GM20431 (cell line): Measurements from ENCODE around the gene FAAH2.
"Not testable (repeated sequence)": the region's sequence is repeated elsewhere in the genome, so short reads cannot be mapped to it uniquely, and the experiment has no call there.

Source experiments
- in situ Hi-C: fragments of 300-500 bp; cut with MseI, MboI; formaldehyde crosslinking; loops from one replicate; pipeline ENCODE4 v1.15.0; 2020; ENCODE audit warnings: low sequenced_read_pairs; ENCODE audit not compliant: unreplicated experiment

Gene FAAH2

DNA sequence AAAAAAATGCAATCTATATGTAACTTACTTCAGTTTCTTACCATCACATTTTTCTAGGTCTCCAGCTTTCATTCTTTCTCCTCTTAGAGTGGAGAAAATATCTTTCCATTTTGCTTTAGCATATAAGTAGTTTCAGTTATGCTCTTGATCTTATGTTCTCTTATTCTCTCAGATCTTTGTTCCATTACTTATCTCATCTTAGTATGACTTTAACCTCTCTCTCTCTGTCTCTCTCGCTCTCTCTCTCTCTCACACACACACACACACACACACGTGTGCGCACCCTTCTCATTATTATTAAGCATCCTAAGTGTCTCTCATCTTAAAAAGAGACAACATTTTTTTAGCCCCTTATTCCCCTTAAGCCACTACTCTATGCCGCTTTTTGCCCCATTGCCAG lies 92.8 kb downstream of the FAAH2 start:
- in situ Hi-C loops: no loop called here

DNA sequence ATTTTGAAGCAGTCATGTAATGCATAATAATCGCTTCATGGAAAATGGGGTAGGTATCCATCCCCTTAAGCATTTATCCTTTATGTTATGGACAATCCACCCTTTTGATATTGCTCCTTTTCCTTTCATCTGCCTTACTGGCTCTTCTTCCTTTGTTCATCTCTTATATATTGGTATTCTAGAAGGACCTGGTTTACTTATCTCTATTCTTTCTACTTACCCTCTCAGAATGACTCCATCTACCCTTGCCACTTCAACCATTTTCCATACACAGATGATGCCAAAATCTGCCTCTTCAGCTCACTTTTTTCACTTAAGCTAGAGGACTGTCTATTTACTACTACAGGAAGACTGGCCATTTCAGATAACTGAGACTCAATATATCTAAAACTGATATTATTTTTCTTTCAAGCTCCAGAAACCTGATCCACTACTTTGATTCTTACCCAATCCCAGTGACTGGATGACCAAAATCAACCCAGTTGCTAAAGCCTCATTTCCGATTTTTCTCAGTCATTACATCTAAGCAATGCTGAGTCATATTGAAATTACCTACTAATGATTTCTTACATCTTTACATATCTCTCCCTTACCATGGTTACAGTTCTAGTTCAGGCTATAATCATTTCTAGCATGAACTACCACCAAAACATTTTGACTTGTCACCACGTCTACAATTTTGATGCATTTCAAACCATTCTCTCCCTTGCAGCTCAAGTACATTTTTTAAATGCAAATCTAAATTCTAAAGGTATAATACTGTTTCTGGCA lies 93.7 kb downstream of the FAAH2 start:
- in situ Hi-C loops: no loop called here

DNA sequence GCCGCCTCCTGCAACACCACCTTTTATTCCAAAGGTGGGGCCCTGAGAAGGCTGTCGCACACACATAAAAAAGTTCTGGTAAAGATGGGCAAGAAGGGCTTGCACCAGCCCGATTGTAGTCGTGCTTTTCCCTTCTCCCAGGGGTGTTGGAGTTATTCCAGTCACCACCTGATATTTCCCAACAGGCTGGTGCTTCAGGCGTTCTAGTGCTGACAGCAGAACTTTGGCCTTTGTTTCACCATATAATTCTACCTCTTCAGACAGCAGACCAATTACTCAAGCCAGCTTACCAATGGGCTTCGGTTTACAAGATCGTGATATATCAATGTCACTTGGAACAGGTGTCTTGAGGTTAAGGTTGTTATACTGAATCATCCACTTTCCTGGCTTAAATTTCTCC lies 107.7 kb downstream of the FAAH2 start:
- in situ Hi-C loops: not testable (repeated sequence)

DNA sequence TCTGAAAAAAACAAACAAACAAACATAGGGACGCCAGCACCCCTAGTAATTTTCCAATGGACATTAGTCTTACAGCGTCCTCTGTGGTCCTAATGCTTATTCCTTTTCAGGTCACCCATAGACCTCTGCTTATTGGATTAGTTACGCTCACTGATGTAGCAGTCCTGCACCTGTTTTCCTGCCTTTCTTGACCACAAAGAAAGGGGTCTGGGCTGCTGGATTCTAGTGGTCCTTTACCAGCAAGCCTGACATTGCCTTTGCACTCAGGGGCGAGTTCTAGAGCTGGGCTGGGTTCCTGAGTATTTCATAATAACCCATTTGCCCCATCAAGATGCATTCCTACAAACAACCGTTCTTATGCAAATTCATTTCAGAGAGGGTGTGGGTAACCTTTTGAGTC lies 116.7 kb downstream of the FAAH2 start:
- in situ Hi-C loops: loop anchor here (25.0 kb wide), 1 partner anchor 91 kb away; no protein-coding TSS in a partner anchor

DNA sequence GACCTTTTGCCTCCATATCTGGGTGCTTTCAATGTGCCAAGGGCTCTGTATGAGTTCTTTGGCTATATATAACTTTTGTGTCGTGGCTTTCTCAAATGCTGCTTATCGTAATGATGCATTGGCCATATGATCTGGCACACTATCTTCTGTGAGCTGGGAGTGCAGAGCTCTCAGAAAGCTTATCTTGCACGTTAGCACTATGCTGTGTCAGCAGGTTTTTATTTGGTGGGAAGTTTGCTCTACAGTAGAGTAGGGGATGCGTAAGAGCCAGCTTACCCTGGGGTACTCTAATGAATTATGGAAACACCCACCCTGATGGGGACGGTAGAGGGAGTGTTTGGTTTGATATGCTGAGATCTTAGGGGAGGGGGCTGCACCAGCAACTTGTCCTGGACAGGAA lies 119.6 kb downstream of the FAAH2 start:
- in situ Hi-C loops: loop anchor here (25.0 kb wide), 1 partner anchor 94 kb away; no protein-coding TSS in a partner anchor

DNA sequence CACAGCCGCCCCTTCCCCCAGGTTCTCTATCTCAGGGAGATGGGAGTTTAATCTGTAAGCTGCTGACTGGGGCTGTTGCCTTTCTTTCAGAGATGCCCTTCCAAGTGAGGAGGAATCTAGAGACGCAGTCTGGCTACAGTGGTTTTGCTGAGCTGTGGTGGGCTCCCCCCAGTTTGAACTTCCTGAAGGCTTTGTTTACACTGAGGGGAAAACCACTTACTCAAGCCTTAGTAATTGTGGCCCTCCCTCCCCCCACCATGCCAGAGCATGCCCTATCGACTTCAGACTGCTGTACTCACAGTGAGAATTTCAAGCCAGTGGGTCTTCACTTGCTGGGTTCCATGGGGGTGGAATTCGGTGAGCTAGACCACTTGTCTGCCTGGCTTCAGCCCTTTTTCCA lies 131.3 kb downstream of the FAAH2 start:
- in situ Hi-C loops: loop anchor here (25.0 kb wide), 1 partner anchor 106 kb away; no protein-coding TSS in a partner anchor

DNA sequence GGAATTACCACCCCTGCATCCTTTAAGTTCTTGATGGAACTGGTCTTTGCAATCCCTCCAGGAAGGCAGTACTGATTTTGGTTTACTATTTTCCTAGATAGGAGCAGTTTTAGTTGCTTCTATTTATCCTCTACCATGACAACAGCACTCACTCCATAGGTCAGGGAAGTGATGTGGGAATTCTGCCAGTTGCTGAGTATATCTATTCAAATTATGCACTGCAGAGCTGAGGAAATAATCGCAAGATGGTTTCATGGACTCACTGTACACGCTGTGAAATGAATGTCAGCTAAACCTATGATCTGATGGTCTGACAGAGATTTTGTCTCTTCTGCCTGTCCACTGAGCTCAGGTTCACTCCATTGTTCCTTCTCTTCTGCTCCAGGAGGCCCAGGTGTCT lies 135.8 kb downstream of the FAAH2 start:
- in situ Hi-C loops: loop anchor here (25.0 kb wide), 1 partner anchor 110 kb away; no protein-coding TSS in a partner anchor

DNA sequence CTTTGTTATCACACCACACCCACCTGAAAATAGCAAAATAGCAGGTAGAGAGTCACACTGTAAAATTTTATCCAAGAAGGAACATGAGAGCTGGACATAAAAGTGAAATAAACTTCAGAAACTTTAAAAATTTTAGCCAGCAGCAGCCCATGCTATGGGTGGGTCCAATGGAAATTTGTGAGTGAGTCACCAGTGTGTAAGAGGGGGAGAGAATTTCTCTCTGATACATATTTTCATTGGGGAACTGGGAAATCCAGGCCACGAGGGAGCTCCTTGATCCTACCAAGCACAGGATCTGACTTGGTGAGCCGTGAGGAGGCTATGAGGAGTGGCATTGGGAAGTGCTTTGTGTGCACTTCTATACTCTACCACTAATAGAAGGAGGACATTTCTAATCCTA lies 136.3 kb downstream of the FAAH2 start:
- in situ Hi-C loops: loop anchor here (25.0 kb wide), 1 partner anchor 110 kb away; no protein-coding TSS in a partner anchor

DNA sequence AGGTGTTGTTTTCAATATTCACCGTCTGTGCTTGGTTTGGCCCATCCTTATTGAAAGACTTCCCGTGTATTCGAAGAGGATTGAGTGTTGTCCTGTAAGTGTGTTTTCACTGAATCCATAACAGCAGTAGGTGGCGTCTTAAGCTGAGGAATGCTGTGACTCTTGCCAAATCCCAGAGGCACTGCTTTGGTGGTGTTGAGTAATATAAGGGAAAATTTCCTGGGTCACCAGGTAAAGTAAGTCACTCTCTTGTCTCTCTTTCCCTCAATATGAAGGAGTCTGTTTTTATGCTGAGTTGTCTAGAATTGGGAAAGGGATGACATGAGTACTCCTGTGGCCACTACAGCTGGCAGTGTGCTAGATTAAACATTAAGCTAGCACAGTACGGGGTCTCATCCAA lies 158.6 kb downstream of the FAAH2 start:
- in situ Hi-C loops: no loop called here

DNA sequence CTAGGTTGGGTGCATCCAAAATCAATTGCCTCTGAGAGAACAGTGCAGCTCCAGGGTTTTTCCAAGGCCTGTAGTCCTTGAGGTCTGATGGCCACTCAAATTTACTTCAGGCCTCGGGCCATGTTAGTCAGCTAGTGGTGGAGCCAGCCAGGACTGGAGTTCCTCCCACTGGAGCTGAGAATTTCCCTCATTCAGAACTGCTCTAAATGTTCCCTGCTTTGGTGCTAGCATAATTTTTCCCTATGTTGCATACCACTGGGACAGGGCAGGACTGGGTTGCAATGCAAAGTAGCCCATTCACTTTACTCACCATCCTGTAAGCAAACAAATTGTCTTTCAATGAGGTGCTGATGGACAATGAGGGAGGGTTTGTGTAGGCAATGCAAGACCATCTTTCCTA lies 159.3 kb downstream of the FAAH2 start:
- in situ Hi-C loops: no loop called here

DNA sequence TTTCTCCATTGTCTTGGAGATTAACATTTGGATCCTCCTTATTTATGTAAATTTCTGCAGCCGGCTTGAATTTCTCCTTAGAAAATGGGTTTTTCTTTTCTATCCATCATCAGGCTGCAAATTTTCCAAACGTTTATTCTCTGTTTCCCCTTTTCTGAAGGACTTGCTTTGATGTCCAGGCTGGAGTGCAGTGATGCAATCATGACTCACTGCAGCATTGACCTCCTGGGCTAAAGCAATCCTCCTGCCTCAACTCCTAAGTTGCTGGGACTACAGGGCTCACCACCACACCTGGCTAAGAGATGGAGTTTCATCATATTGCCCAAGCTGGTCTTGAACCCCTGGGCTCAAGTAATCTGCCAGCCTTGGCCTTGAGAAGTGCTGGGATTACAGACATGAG lies 161.3 kb downstream of the FAAH2 start:
- in situ Hi-C loops: no loop called here

DNA sequence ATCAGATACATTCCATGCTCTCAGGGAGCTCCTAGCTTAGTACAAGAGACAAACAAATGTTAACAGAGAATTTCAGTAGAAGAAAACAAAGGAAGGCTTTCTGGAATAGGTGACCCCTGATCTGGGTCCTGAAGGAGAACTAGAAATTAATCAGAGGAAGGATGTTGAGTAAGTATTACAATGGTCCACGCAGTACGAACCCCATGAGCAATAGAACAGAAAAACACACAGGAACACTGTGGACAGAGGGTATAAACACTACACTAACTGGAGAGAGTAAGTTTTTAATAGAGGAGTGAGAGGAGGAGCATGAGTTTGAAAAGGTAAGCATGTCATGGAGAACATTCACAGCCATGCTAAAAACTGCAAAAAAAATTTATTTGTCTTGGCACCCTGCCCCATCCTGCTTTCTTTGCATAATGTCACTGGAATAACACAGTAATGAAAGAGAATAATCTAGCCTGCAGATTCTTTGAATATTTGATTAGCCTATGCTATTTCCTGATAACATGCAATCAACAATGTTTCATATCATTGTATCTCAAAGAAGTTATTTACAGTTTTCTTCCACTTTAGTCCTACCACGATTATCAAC lies 165.0 kb downstream of the FAAH2 start:
- in situ Hi-C loops: no loop called here

DNA sequence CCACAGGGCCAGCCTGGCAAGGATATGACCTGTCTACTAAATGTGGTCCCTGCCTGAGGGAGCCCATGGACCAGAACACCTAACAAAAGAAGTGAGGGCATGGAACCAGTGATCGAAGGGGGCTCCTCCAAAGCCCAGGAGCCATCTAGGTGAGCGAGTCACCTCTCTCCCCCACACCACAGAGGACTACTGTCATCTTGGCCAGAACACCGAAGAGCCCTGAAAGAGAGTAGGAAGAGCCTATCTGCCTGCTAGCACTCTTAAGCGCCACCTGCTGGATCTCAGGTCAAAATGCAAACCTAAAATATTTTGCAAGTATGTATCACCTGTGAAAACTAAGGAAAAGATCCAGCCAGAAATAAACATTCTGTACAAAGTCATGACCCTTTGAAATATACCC lies 167.4 kb downstream of the FAAH2 start:
- in situ Hi-C loops: no loop called here

DNA sequence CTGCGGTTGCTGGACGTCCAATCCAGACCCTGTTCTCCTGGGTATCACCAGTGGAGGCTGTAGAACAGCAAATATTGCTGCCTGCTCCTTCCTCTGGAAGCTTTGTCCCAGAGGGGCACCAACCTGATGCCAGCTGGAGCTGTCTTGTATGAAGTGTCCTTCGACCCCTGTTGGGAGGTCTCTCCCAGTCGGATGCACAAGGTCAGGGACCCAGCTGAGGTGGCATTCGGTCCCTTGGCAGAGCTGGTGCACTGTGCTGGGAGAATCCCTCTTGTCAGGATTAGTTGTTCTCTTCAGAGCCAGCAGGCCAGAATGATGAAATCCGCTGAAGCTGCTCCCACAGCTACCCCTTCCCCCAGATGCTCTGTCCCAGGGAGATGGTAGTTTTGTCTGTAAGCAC lies 195.0 kb downstream of the FAAH2 start:
- in situ Hi-C loops: no loop called here

DNA sequence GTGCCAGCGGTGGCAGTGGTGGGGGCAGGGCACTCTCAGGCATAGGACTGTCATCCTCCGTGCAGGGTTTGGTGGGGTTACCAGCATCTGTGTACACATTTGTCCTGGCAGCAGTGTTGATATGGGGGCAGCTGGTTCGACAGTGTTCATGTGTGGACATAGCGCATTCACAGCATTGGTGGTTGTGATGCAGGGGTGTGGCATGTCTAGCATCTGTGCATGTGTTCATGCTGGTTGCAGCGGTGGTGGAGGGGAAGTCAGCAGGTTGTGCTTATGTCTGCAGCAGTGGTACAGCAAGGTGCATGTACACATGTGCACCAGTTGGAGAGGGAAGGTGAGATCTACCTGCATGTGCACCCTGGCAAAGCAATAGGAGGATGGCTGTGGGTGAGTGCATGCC lies 230.0 kb downstream of the FAAH2 start:
- in situ Hi-C loops: no loop called here

DNA sequence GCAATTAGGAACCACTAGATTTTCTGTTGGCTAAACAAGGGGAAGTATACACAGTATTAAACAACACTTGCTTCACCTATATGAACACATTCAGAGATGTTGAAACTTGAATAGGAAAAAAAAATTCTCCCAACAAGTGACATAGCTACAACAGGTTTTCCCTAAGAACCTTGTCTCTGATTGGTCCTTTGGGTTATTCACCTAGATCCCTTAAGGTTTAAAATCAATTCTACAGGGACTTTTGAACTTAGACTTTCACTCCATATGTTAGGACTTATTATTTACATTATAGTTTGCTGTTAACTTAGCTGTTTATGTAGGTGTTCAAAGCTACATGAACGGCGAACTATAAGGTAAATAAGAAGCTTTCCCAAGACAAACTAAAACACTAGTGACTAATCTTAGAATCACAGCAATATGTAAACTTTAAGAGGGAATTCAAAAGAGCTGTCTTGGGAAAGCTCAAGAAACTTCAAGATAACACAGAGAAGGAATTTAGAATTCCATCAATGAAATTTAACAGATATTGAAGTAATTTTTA lies 233.1 kb downstream of the FAAH2 start:
- in situ Hi-C loops: no loop called here

DNA sequence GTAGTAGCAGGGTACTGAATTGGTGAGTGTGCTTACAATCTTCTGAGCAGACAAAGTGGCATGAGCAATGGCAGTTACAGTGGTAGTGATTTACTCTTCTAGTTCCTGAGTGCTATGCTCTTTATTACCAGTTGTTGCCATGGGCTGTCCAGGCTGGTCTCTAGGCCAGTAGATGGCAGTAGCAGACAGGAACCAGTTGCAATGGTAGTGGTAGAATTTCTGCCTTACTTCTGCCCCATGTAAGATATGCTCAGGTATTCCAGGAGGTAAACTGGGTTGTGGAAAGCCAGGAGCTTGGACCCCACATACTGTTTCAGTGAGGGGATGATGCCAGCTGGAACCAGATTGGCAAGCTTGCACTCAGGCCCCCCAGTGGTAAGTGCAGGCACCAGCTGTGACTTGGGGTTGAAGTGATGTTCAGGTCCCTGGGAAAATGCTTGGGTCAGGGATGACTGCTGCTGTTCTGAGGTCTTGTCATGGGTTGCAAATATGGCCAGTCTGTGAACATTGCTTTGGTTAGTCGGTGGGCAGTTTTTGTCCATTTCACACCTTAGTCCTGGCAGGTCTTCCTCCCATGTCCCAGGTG lies 242.3 kb downstream of the FAAH2 start:
- in situ Hi-C loops: no loop called here
